Fibroblast of skin of right quadriceps (primary cell): ENCODE measurements around the gene KRIT1.
"Not testable (repeated sequence)": the region's sequence is repeated elsewhere in the genome, so short reads cannot be mapped to it uniquely, and the experiment has no call there.

Experiments used
- DNase-seq: peaks from one replicate; pipeline ENCODE4 v3.0.0-alpha.2; 2013

Gene KRIT1

DNA sequence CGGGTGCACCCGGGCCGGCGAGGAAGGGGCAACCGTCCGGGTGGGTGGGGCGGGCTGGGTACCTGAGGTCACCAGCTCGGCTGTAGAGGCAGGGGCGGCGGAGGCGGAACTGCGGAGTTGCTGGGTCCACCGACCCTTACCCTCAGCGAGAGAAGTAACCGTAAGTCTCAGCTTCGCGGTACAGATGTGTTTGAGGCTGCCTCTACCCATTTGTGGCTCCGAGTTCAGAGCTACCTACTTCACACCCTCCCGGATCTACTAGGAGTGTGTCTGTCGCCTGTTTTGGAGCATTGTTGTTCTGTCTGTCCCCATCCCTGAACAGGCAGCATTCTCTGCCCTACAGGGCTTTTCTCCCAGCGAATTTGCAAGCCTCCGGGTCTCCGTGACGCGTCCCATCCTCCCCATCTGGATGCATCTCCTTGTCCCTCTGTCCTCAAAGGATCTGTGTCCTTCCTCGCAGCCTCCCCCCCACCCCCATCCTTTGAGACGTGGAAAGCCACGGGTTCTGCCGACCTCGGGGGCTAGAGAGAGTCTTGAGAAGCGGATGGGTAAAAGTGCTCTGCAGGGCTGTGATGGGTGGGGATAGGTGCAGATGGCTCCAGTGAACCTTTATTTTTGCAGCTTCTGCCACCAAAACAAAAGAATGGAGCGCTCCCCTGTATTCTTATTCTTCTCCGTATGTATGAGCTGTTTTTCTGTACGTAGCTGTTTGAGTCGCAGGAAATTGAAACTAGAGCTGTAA lies 817 bp upstream of the KRIT1 start:
- peak; percentile 13 for DNase-seq

- DNase-seq, result peak; percentile 23
These were observed 767 bp downstream of the KRIT1 start for GRCh38 chr7:92244808-92245486.

- no peak for DNase-seq
These were observed 2.7 kb downstream of the KRIT1 start for GRCh38 chr7:92242972-92243371.

- DNase-seq, result no peak
These were observed 15.2 kb downstream of the KRIT1 start for GRCh38 chr7:92230547-92230946.

GRCh38 chr7:92228742-92229141 lies 17.0 kb downstream of the KRIT1 start:
- DNase-seq, result no peak

- no peak for DNase-seq
These were observed 17.6 kb downstream of the KRIT1 start for GRCh38 chr7:92228100-92228499.

DNA sequence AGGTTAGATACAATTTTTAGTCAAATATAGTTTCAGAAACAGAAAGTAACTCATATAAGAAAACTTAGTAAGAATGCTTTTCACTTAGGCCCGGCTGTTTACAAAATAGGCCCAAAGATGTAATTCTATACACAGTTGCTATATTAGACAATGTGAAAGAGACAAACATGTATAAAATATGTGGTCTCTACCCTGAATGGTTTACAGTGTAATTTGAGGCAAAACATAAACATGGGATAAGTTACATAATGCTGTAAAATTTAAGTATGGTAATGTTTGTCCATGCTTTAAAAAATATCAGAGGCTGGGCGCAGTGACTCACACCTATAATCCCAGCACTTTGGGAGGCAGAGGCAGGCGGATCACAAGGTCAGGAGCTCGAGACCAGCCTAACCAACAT lies 18.7 kb downstream of the KRIT1 start:
- no peak for DNase-seq

- no peak for DNase-seq
These were observed 23.9 kb downstream of the KRIT1 start for GRCh38 chr7:92221766-92222165.

DNA sequence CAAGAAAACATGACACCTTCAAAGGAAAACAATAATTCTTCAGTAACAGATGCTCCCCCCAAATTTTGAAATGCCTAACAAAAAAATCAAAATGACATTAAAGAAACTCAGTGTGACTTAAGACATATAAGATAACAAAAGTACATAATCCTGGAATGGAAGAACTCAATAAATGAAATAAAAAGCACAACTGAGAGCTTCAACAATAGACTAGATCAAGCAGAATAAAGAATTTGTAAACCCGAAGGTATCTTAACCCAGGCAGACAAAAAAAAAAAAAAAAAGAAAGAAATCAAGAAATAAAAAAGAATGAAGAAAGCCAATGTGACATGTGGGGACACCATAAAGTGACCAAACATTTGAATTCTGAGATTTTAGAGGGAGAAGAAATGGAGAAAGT lies 39.0 kb downstream of the KRIT1 start:
- no peak for DNase-seq

DNA sequence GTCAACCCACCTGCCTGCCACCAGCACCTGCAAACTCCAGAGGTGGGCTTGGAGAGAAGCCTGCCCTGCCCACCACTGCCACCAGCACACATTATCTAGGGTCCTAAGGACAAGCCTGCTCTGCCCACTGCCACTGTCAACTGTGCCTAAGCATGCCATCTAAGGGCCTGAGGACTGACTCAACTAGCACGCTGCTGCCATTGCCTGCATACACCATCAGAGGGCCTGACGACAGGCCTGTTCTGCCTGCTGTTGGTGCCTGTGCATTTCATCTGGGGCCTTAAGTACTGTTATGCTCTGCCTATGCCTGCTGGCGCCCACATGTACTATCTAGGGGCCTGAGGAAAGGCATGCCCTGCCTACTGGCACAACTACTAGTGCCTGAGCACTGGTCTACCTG lies 39.7 kb downstream of the KRIT1 start:
- DNase-seq, result no peak

DNA sequence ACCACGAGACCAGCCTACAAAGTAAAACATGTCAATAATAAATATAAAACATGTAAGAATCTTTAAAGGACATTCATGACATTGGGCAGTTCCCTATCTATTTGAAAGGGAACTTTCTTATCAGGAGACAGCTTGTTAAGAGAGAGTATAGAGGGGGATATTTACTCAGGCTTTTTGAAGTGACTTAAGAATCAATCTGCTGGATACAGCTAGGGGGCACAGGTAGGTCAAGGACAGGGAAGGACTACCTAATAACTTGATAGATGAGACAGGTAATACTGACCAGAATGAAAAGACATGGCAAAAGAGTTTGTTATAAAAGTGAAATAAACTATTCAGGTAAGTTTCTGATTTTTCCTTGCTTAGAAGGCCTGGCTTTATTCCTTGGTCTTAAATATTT lies 44.9 kb downstream of the KRIT1 start:
- DNase-seq, result no peak

- no peak for DNase-seq
These were observed 53.4 kb downstream of the KRIT1 start for GRCh38 chr7:92192326-92192725.

DNA sequence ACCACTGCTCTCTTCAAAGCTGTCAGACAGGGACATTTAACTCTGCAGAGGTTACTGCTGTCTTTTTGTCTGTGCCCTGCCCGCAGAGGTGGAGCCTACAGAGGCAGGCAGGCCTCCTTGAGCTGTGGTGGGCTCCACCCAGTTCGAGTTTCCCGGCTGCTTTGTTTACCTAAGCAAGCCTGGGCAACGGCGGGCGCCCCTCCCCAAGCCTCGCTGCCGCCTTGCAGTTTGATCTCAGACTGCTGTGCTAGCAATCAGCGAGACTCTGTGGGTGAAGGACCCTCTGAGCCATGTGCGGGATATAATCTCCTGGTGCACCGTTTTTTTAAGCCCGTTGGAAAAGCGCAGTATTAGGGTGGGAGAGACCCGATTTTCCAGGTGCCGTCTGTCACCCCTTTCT lies 56.5 kb downstream of the KRIT1 start:
- not testable (repeated sequence) for DNase-seq

GRCh38 chr7:92184294-92184693 lies 61.4 kb downstream of the KRIT1 start:
- DNase-seq, result not testable (repeated sequence)

DNA sequence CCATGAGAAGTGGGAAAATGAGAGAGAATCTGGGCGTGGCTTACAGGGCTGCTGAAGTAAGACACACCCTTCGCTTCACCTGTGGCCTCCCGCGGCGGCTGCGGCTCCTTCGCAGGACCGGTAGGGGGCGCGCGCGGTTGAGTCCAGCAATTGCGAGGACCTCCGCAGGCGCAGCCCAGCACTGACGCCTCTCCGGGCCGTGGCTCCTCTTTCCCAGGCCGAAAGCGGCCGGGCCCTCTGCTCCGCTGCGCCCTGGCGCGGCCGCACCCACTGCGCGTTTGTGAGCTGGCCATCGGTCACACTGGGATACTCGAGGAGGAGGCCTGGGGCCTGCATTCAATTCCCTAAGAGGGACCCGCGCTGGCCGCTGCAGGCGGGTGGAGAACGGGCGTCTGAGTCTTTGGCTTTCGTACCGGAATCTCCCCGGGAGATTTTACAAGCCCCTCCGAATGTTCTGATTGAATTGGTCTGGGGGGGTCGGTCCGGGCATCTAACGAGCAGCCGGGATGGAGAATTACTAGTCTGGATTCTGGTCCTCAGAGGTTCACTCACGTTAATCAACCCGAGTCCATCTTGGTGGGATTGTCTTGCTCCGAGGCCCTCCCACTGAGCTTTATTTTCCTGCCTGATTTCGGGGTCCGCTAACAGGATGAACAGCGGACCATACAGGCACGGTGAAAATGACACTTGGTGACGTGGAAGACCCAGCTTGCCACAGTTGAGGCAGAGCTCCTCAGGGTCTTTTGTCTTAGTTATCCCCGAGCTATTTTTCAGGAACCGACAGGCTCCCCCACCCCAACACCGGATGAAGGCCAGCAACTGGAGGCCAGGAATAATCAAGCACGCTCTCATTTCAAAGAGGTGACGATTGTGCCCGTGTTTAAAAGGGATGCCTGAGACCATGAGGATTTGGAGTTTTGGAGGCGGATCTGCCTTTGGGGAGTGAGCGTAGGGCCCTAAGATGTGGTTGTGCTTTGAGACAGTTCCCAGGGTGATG lies 66.5 kb downstream of the KRIT1 start, which contains the start of gene LRRD1:
LRRD1 (minus strand) TSS at position 215 of the 997 bp plus-strand sequence. CDS start 13,940 bp downstream, outside the sequence.
- peak; percentile 77 for DNase-seq

DNA sequence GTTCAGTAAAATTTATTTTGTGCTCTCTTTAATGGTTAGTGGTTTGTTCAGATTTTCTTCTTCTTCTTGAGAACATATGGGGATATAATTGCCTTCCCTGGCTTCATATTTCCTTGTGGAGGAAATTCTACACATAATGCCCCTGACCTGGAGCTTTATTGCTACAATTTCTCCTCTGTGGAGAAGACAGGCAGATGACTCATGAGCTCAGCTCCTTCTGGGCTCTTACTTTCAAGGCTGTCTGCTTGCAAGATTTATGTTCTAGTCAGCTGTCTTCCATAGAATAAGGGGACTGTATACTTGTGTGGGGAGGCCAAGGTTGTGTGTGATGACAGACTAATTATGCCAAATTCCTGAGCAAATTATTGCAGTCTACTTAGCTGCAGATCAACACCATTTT lies 68.4 kb downstream of the KRIT1 start:
- peak; percentile 94 for DNase-seq

DNA sequence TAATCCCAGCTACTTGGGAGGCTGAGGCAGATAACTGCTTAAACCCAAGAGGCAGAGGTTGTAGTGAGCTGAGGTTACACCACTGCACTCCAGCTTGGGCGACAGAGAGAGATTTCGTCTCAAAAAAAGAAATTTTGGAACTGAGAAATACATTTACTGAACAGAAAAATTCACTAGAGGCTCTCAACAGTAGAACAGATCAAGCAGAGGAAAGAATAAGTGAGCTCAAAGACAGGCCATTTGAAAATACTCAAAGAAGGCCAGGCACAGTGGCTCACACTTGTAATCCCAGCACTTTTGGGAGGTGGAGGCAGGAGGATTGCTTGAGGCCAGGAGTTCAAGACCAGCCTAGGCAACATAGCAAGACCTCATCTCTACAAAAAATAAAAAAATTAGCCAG lies 76.2 kb downstream of the KRIT1 start:
- not testable (repeated sequence) for DNase-seq

DNA sequence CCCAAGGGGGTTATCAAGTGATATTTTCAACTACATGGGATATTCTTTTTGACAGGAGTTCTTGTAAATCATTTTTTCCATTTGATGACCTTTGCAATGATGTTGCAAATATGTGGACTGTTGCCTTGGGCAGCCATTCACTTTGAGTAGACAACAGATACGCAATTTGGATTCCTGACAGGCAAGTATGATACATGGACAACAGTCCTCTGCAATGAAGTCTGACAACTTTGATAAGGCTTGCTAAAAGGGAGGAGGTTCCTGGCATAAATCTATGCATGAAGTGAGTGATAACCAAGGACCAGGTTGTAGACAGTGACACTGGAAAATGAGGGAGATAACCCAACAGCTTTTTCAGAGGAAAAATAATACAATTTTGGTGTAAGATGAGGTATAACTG lies 84.4 kb downstream of the KRIT1 start:
- no peak for DNase-seq

DNA sequence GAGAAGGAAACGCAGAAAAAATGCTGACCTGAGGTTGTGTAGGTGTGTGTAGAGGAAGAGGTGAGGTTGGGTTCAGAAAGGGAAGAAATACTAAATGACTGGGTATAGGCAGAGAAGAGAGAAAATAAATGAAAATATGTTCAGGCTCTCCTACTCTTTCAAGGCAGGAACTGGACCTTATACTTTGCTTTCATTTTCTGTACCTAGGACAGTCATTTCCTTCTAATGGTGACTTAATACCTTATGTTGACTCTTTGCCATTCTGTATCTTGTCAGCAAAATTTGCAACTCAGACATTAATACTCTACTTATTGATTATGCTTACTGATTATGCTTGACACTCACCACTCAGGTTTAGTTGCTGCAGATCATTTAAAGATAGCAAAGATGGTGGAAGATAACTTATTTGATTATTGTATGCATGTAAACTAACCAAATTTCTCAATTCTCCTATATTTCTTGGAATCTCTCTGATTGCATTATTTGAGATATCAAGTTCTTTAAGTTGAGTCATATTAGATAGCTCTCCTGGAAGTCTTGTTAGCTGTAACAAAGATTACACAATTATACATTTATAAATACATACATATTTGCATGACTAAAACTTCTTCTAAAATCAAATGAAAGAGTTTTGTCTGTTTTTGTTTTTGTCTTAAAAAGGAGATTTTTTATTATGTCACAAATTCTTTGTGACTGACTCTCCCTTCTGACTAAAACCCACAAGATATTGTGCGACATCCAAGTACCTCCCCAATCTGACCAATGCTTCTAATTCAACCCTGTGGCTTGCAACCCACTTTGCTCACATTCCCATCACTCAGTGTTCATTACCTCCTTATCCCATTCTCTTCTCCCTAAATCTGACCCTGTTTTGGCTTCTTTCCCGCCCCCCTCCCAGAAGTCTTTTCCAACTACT lies 86.8 kb downstream of the KRIT1 start:
- DNase-seq, result peak; percentile 94

GRCh38 chr7:92156990-92157389 lies 88.7 kb downstream of the KRIT1 start:
- DNase-seq, result no peak

GRCh38 chr7:92155108-92155739 lies 90.5 kb downstream of the KRIT1 start:
- DNase-seq, result no peak
